ENCODE results near the gene TXN2. TPM values are rescaled to one million over a fixed set of nuclear protein-coding genes. Genes with fewer than 3 reads are reported as not detected.
A peak's percentile ranks its signal among the peaks of the same experiment; 100 is the strongest.

The TXN2 gene
- total RNA-seq, 8 experiments from 2014 or later: 44.9 to 82.2 (median 61.0) TPM

- WGBS, 10 experiments: 81 to 100% (median 94%) methylated on average over 2 to 3 of the region's 11 CpGs; no CpG with 5 or more reads in 7 of the 10 experiments
- Histone ChIP-seq H3K4me3 (no peak overlapping the region), H3K4me1 (replicated peaks in 1 of 2) (peaks cover 0 to 9% of the 10 kb centered on the region in 2 donors), H3K27ac (no peak overlapping the region)
- in situ Hi-C loops (cut with MboI; ENCODE audit: low pct_unique_long_range_greater_than_20kb in 2 of 9, low sequenced_read_pairs in 9 of 9, unreplicated experiment in 9 of 9): loop anchor here in 2 of 9 experiments (25.0 kb wide), 1 partner anchor 137 kb away; no protein-coding TSS in a partner anchor
- ATAC-seq (replicated peaks in 6 of 8): no peak
Observed at GRCh38 chr22:36449596-36450175, 31.8 kb downstream of the TXN2 start.

GRCh38 chr22:36447632-36448031, 33.8 kb downstream of the TXN2 start:
- in situ Hi-C loops (cut with MboI; ENCODE audit: low pct_unique_long_range_greater_than_20kb in 2 of 9, low sequenced_read_pairs in 9 of 9, unreplicated experiment in 9 of 9): no loop called here
- WGBS, 10 experiments: 100% methylated on average over 1 to 2 of the region's 2 CpGs; no CpG with 5 or more reads in 7 of the 10 experiments
- Histone ChIP-seq H3K4me3 (no peak overlapping the region), H3K4me1 (replicated peaks in 1 of 2) (peaks cover 0 to 9% of the 10 kb centered on the region in 2 donors), H3K27ac (no peak overlapping the region)
- ATAC-seq (replicated peaks in 6 of 8): no peak

- in situ Hi-C loops (cut with MboI; ENCODE audit: low pct_unique_long_range_greater_than_20kb in 2 of 9, low sequenced_read_pairs in 9 of 9, unreplicated experiment in 9 of 9): no loop called here
- Histone ChIP-seq H3K4me1 (replicated peaks in 1 of 2) (no peaks in the 10 kb centered on the region), H3K4me3 (no peak overlapping the region), H3K27ac (no peak overlapping the region)
- 21 to 90% (median 80%) methylated on average over 2 to 7 of the region's 8 CpGs; no CpG with 5 or more reads in 1 of the 10 experiments for WGBS, 10 experiments
- peak in 2 of 8 experiments; percentile 57 to 74 for ATAC-seq (replicated peaks in 6 of 8)
Observed at GRCh38 chr22:36445158-36445668, 36.2 kb downstream of the TXN2 start.

GRCh38 chr22:36443198-36443770, 38.2 kb downstream of the TXN2 start:
- WGBS, 10 experiments: 0 to 100% (median 69%) methylated on average over 1 to 3 of the region's 8 CpGs; no CpG with 5 or more reads in 3 of the 10 experiments
- in situ Hi-C loops (cut with MboI; ENCODE audit: low pct_unique_long_range_greater_than_20kb in 2 of 9, low sequenced_read_pairs in 9 of 9, unreplicated experiment in 9 of 9): no loop called here
- ATAC-seq (replicated peaks in 6 of 8): no peak
- Histone ChIP-seq H3K4me1 (replicated peaks in 1 of 2) (no peaks in the 10 kb centered on the region), H3K27ac (no peak overlapping the region), H3K4me3 (no peak overlapping the region)

- ATAC-seq (replicated peaks in 6 of 8): no peak
- in situ Hi-C loops (cut with MboI; ENCODE audit: low pct_unique_long_range_greater_than_20kb in 2 of 9, low sequenced_read_pairs in 9 of 9, unreplicated experiment in 9 of 9): no loop called here
- no peaks in the 10 kb centered on the region for H3K4me1 ChIP-seq (replicated peaks in 1 of 2)
- no peak overlapping the region for H3K27ac ChIP-seq
- 89 to 100% (median 98%) methylated on average over 1 to 5 of the region's 12 CpGs; no CpG with 5 or more reads in 4 of the 10 experiments for WGBS, 10 experiments
- no peak overlapping the region for H3K4me3 ChIP-seq
Observed at GRCh38 chr22:36442506-36443197, 38.8 kb downstream of the TXN2 start.

- no peak overlapping the region for H3K4me3 ChIP-seq
- H3K4me1 ChIP-seq (replicated peaks in 1 of 2): peaks cover 0 to 4% of the 10 kb centered on the region in 2 donors
- in situ Hi-C loops (cut with MboI; ENCODE audit: low pct_unique_long_range_greater_than_20kb in 2 of 9, low sequenced_read_pairs in 9 of 9, unreplicated experiment in 9 of 9): no loop called here
- no peak for ATAC-seq (replicated peaks in 6 of 8)
- no peak overlapping the region for H3K27ac ChIP-seq
- WGBS, 10 experiments: 50 to 93% (median 85%) methylated on average over 1 to 8 of the region's 8 CpGs
Observed at GRCh38 chr22:36440429-36441002, 40.9 kb downstream of the TXN2 start.

GRCh38 chr22:36439481-36440271, 41.8 kb downstream of the TXN2 start:
- 0 to 96% (median 90%) methylated on average over 1 to 5 of the region's 6 CpGs; no CpG with 5 or more reads in 1 of the 10 experiments for WGBS, 10 experiments
- Histone ChIP-seq H3K4me3 (no peak overlapping the region), H3K27ac (no peak overlapping the region), H3K4me1 (replicated peaks in 1 of 2) (peaks cover 0 to 10% of the 10 kb centered on the region in 2 donors)
- in situ Hi-C loops (cut with MboI; ENCODE audit: low pct_unique_long_range_greater_than_20kb in 2 of 9, low sequenced_read_pairs in 9 of 9, unreplicated experiment in 9 of 9): no loop called here
- ATAC-seq (replicated peaks in 6 of 8): peak; percentile 64 to 99 (median 82)

GRCh38 chr22:36435516-36436415, 45.7 kb downstream of the TXN2 start:
- Histone ChIP-seq H3K4me1 (replicated peaks in 1 of 2) (peaks cover 0 to 26% of the 10 kb centered on the region in 2 donors), H3K4me3 (no peak overlapping the region), H3K27ac (peak overlapping the region in 1 of 2 donors; percentile 5)
- 57 to 89% (median 73%) methylated on average over 3 to 10 of the region's 16 CpGs; no CpG with 5 or more reads in 3 of the 10 experiments for WGBS, 10 experiments
- peak in 5 of 8 experiments; percentile 9 to 50 (median 42) for ATAC-seq (replicated peaks in 6 of 8)
- in situ Hi-C loops (cut with MboI; ENCODE audit: low pct_unique_long_range_greater_than_20kb in 2 of 9, low sequenced_read_pairs in 9 of 9, unreplicated experiment in 9 of 9): no loop called here

- peaks cover 0 to 26% of the 10 kb centered on the region in 2 donors for H3K4me1 ChIP-seq (replicated peaks in 1 of 2)
- H3K4me3 ChIP-seq: no peak overlapping the region
- ATAC-seq (replicated peaks in 6 of 8): peak in 4 of 8 experiments; percentile 23 to 85 (median 46)
- peak overlapping the region in 1 of 2 donors; percentile 31 for H3K27ac ChIP-seq
- 40 to 96% (median 59%) methylated on average over 2 to 4 of the region's 14 CpGs; no CpG with 5 or more reads in 5 of the 10 experiments for WGBS, 10 experiments
- in situ Hi-C loops (cut with MboI; ENCODE audit: low pct_unique_long_range_greater_than_20kb in 2 of 9, low sequenced_read_pairs in 9 of 9, unreplicated experiment in 9 of 9): no loop called here
Observed at GRCh38 chr22:36433318-36434231, 47.9 kb downstream of the TXN2 start.

- in situ Hi-C loops (cut with MboI; ENCODE audit: low pct_unique_long_range_greater_than_20kb in 2 of 9, low sequenced_read_pairs in 9 of 9, unreplicated experiment in 9 of 9): no loop called here
- ATAC-seq (replicated peaks in 6 of 8): peak in 1 of 8 experiments; percentile 12
- WGBS, 10 experiments: 60 to 100% (median 80%) methylated on average over 1 to 8 of the region's 15 CpGs; no CpG with 5 or more reads in 1 of the 10 experiments
- Histone ChIP-seq H3K27ac (peak overlapping the region in 1 of 2 donors; percentile 38), H3K4me3 (no peak overlapping the region), H3K4me1 (replicated peaks in 1 of 2) (peaks cover 0 to 26% of the 10 kb centered on the region in 2 donors)
Observed at GRCh38 chr22:36432592-36433317, 48.7 kb downstream of the TXN2 start.
